ENCODE results near the gene RBM20.

Gene RBM20

DNA sequence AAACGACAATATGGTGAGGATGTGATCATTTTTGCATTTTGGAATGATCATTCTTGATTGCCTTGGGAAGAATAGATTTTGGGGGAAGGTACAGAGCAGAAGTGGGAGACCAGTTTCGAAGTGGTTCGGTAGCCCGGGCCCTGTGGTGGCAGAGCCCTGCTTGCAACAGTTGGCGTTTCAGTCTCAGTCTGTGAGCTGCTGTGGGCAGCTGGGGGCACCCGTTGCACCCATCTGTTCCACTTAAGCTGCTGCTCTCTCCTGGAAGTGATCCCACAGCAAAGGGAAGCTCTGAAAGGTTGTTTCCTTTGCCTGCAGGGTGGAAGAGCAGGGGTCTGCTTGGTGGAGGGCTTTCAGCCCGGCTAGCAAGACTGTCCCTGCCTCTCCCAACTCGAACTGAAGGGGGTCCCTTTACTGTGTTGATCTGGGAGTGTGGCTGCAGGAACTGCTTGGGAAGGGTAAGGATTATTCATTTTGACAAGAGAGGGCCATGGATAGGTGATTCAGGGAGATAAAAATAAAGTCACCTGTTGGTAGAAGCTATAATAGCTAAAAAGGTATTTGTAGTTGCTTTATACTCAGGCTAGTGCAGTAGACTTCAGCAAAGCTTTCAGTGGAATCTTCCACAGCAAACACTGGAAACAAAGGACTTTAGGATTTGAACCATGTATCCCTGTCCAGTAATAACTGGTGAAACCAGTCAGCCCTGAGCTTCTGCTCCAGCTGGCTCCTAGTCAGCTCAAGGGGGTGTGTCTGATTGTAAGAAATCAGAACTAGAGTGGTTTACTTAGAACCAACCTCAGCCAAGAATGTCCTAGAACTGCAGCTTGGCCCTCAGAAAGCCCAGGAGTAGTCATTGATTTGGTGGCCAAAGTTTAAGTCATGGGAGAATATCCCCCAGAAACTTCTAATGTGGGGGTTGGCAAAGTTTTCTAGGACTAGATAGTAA is 174.4 kb downstream of the RBM20 start:
- DNase-seq = no peak

DNA sequence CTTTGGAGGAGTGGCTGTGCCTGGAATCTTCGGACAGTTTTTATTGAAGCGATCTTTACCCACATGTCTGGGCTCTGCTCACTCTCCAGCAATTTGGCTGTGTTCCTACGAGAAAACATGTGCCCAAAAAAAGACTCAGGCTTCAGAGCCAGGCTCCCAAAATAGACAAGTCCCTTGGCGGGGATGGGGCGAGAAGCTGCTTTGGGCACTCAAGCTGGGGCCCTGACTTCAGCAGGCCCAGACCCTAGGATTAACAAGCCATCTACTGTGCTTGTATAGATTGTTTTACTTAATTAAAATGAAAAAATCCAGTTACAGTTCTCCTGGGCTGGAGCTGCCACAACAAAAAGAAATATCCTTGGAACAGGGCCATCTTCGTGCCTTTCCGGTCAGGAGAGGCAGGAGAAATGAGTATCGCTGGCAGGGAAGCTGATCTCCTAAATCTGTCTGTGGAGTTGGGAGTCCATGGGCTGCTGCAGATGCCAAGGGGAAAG is 176.2 kb downstream of the RBM20 start:
- DNase-seq = no peak

DNA sequence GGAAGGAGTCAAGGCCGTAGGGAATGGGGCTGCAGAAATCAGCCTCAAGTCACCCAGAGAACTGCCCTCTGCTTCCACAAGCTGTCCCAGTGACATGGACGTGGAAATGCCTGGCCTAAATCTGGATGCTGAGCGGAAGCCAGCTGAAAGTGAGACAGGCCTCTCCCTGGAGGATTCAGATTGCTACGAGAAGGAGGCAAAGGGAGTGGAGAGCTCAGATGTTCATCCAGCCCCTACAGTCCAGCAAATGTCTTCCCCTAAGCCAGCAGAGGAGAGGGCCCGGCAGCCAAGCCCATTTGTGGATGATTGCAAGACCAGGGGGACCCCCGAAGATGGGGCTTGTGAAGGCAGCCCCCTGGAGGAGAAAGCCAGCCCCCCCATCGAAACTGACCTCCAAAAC is 177.4 kb downstream of the RBM20 start:
- no peak for DNase-seq

DNA sequence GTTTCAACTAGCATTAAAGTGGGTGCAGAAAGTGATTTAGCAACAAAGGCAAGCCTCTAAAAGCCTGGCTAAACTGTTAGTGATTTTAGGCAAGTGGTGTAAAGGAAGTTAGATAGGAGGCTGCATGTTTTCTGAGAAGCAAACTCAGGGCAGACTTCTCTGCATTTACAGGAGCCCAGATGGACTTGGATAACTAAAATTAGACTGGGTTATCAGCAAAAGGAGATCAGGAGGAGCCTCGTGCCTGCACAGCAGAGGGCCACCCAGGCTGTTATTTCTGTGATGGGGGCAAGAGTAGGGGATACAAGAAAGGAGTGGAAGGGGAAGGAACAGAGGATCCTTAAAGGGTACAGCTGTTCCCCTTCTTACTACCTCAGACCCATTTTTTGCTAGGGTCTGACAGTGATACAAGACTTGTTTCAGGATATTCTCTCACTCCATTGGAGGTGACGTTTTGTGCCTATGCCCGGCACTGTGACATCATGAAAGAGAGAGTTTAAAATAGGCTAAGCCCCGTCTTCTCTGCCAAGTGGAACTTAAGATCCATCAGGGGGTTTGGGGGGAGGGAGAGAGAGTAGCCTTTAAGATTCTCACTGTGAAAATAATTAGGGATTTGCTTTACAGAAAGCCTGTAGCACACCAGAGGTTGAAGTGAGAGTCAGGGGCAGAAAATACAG is 178.0 kb downstream of the RBM20 start:
- DNase-seq = no peak

DNA sequence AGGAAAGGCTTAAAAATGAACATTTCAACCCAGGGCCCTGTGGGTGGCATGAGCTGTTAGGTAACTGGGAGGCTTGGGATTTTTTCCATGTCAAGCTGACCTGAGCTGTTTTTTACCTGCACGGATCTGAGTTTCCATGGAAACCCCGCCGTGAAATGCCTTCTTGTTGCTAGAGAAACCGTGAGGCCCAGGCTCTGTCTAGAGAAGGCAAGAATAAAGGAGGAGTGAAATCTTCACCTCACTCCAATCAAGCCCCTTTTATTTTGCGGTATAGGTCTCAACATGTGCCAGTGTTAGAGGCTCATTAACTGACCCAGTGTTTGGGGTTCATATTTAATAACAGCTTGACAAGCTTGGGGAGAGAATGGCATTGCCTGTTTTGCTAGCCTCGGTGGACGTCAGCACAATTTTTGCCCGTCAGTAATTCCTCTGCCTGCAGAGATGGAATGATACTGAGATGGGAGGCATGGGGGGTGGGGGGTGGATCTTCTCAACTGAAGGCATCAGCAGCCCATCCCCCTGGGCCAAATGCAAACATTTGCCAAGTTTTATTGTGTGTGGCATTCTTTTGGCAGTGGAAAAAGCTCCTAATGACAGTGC is 178.7 kb downstream of the RBM20 start:
- DNase-seq = no peak

DNA sequence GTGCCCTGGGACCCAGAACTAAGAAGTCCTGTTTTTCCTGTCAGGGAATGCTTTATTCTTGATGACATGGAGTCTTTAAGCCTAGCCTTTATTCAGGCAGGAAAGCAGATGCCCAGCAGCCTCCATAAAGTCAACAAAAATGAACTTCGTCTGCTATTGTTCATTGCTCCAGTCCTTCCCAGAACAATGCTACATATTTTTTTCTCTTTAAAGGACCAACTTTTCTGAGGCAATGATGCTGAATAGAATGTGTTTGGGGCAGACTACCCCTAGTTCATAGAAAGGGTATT is 180.0 kb downstream of the RBM20 start:
- no peak for DNase-seq

DNA sequence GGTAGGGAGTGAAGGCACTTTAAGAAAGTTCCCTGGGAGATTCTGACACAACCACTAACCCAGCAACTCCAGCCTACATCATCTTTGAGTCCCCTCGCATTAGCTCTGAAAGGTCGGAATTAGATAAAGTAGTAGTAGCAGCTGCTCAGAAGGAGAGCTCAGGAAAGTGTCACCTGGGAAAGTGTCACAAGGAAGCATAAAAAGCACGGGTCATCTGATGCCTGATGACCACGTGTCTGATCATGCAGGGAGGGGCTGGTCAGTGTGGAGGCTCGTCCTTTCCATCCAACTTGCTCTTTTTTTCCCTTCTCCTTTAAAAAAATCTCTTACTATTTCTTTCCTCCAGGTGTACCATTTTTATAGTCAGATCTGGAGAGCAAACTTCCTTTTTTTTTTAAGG is 180.5 kb downstream of the RBM20 start:
- DNase-seq = no peak

DNA sequence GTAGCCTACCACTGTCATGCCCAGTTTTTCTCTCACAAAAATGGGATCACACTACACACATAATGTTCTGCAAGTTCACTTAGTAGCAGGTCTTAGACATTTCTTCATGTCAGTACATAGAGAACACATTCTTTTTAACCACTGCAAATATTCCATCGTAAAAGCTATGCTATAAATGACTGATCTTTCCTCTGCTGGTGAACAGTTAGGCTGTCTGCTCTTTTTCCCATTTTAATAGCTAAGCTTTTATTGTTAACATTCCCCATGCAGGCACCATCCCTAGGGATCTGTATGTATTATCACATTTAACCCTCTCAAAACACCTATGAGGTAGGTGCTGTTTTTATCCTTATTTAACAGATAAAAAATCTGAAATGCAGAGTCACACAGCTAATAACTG is 181.4 kb downstream of the RBM20 start:
- no peak for DNase-seq

DNA sequence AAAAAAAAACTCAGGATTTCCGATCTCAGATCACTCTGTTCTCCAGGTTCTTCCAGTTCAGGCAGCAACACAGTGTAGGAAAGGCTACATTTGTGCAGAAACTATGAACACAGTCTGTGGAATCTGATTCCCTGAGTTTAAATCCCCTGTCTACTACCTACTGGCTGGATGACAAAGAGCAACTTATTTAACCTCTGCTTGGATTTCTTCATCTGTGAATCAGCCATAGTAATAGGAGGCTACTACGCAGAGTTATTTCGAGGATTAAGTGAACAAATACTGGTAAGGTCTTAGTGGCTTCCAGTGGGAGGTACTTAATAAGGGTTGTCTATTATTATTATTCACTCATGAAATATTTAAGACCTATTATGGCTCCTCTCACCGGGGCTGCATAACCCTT is 183.3 kb downstream of the RBM20 start:
- DNase-seq = no peak

DNA sequence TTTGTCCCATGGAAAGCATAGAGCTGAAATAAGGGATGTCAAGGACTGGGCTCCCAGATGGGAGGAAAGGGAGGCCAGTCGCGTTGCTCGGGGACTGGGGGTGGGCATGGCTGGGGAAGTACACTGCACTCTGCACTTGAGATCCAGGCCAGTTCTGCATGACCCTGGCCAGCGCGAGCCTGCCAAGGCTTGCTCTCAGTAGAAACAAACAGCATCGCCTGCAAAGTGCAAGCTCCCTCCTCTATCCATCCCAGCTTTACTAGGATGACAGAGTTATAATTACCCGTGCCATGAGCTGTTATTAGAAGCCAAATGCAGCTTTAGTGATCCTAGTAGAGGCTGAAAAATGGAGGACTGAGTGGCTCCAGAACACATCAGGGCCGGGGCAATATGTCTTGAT is 183.7 kb downstream of the RBM20 start:
- DNase-seq = no peak

DNA sequence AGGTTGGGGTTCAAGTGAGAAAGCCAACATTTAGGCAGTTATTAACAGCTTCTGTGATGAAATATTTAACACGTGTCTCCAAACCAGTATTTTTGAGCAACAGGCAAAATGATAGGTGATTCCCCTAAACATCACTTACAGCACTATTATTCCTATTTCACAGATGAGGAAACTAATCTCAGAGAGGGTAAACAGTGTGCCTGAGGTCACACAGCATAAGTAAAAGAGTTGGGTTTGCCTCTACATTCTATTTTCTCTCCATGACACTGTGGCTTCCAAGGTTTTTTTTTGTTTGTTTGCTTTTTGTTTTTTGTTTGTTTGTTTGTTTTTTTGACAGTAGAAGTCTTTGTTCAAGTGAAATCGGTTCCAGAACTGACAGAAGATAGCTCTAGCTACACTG is 184.4 kb downstream of the RBM20 start:
- DNase-seq = no peak

DNA sequence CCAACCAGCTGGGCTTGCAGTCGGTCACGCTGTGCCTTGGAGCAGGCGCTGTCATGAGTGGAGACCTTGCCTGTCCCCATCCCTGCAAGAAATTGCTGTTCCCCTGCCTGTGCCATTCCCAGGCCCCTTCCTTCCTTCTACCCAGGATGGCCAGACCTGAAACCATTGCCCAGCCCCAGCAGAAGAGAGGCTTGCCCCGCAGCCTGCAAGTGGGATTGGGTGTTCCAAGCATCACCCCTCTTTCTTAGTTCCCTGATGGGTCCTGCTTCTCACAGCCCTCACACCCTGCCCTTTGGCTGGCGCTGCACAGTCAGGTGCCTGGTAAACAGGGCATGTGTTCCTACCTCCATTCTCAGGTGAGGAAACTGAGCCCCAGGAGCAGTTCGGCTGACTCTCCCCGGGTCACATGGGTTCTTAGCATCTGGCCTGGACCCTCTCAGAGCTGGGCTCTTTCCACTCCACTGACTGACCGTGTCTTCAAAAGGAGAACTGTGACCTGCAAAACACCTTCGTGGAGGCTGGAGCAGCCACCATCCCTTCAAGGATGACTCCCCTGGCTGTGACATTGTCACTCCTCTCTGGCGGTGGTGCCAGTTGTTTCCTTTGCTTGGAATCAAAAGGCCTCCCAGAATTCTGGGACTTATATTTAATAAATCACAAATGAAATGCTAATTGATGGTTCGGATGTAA is 185.7 kb downstream of the RBM20 start:
- DNase-seq = no peak

DNA sequence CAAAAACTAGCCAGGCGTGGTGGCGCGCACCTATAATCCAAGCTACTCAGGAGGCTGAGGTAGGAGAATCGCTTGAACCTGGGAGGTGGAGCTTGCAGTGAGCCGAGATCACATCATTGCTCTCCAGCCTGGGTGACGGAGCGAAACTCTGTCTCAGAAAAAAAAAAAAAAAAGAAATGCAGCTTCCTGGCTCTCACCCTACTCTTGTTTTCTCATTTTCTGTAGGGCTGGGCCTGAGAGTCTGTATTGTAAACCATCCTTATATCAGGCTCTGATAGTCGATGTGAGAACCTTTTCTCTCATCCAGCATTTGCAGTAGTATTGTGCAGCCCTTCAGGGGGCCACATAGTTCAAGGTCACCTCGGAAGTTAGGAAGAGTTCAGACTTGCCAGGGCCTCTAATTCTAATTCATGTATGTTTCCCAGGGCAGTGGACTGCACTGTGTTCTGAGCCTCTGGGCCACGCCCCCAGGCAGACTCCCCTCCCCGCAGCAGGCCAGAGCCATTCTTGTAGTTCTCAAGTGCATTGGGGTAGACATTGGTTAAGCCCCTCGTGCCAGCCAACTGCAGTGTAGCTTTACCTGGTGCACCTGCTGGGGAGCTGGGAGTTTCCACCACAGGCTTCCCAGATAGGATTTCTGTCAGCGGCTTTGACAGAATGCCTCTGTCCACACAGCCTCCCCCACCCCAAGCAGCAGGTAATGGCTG is 189.3 kb downstream of the RBM20 start:
- DNase-seq = no peak

DNA sequence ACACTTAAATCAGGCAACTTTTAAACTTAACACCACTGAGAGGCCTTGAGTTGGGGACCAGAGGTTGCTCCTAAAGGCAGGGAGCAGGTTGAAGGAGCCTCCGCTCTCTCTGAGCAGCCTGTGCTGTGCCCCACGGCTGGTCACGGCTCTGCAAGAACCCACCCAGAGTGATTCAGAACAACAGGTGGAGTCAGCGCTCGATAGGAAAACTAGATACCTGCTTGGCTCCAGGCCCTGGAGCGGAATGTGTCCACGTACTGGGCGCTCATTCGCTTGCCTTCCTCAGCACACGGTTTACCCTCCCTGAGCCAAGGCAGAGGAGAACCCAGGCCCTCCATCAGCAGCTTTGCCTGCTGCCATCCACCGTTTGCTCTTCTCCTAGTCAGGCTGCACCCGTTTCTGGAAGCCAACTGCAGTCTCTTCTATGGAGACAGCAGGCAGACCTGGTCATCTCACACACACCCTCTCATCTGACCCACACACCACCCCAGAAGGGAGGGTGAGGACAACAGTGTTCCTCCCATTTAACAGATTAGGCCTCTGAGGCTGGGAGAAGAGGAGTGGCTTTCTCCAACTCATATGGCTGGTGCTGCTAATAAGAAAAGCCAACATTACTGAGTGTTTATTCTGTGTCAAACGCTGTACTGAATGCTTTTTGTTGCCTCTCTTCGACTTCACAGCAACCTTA is 189.9 kb downstream of the RBM20 start:
- DNase-seq = no peak

DNA sequence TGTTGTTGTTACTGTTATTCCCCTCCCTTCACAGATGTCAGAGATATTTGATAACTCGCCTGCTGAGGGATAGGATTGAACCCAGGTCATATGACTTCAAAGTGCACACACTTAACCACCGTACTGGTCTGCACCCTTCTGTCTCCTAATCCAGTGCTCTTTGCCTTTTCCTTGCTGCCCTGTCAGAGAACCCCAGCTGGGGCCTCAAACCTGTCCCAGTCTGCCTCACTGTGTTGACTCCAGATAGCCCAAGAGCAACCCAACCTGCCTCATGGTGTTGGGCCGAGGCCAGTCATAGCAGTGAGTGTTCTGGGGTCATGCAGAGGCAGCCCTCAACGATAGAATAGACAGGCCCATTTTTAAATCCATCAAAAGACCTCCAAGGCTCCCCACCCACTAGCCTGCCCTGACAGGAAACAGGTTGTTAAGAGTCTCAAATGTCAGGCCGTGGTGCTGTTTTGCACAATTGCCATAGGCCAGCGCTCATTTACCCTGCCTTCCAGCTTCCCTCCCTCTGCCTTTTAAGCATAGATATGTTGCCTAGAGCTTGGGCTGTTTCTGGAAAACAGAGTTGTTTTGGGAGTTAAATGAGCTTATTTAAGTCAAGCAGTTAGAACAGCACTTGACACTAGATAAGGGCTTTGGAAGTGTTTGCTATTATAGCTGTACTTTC is 190.6 kb downstream of the RBM20 start:
- no peak for DNase-seq

DNA sequence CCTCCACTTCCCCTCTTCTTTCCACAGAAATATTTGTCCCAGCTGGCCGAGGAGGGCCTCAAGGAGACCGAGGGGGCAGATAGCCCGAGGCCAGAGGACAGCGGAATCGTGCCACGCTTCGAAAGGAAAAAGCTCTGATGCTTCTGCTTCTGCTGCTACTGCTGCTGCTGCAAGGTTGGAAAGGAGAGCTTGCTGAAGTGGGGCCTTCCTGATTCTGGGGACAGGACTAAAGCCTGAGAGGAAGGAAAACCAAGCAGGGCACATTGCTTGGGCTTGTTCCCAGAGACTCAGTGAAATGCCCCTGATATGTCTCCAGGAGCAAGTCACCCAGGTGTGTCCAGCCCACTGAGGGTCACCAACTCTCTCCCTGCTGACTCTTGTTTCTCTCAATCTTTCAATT is 191.7 kb downstream of the RBM20 start:
- DNase-seq = no peak

DNA sequence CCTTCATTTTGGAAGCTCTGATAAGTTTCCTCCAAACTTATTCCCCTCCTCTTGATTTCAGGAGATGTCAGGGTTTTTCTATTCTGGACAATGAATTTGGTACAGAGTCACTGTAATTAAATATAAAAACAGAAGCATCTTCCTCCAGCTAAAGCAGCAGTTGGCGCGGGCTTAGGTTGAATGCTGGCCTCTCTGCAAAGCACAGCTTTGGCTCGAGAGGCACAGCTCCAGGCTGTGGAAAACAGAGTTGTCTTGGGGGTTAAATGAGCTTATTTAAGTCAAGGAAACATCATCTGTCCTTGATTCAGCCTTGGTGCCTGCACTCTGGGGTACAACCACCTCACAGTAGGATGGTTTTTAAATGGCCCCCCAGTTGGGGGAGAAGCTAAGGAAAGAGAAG is 192.6 kb downstream of the RBM20 start:
- DNase-seq = no peak

DNA sequence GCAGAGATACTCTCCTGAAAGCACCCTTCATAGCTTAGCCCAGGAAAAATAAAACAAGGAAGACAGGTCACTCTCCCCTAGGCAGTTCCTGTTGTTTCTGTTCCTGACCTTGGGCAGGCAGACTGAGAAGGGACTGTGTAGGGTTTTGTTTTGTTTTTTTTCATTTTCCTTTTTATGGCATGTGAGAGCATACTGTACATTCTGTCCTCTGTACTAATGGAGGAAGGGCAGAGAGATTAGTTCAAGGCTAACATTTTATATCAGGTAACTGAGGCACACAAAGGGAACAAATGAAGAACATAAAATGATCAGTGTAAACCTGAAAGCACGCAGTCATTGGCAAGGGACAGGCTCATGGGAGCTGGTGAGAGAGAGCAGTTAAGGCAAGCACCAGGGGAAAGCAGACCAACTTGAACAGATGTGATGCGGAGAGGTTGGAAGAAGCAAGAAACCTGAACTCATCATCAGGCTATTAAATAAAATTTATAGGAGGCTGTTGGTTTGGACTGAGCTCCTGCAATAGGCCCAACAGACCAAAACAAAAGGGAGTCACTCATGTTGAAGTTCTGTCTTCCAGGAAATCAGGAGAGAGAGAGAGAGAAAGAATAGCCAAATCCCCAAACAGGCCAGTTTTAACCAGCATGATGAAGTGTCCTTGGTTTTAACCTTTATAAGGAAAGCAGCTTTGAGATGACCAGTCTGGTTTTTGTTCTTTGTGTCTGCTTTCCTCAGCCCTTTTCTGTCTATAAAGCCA is 193.5 kb downstream of the RBM20 start:
- no peak for DNase-seq

DNA sequence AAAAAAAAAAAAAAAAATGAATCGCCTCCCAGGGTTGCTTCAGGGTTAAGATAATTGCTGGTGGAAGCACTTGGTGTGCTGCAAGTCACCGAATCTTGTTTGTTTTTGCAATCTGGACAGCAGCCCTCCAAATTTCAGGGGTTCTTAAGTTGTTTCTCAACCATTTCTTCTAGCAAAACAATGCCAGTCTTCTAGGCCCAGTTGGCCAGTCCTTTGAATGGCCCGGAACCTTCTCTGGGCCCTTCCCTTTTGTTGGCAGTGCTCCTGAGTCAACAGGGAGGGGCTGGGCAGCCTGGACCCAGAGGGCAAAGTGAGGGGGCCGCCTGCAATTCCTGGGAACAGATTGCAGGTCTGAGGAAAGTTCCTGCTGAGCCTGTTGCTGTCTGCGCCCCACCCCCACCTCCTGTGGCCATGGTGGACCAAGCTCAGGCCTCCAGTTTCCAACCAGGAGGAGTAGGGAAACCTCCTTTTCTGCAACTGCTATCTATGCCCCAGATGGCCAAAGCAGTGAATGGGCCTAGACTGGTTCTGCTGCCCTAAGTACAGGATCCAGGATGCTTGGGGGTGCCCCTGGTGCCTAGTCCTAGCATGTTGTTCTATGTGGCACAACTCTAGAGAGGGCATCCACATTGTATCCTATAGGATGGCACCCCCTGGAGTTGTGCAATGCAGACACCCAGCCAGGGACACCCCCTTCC is 196.2 kb downstream of the RBM20 start:
- DNase-seq = no peak

DNA sequence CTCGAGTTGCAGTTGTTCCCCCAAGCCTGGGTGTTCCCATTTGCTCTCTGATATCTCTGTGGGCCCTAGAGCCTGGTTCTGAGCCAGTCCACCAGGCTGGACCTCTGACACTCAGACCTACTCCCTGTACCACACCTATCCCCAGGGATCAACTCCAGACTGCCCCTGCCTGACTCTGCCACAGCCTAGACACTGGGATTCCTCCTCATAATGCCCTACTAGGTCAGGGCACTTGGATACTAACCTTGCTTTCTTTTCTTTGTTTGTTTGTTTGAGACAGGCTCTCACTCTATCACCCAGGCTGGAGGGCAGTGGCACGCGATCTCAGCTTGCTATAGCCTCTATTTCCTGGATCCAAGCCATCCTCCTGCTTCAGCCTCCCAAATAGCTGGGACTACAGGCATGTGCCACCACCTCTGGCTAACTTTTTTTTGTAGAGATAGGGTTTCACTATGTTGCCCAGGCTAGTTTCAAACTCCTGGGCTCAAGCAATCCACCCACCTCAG is 196.8 kb downstream of the RBM20 start:
- DNase-seq = no peak
